PC-9 (cell line): ENCODE results near the gene FBLL1. TPM values are rescaled to one million over a fixed set of nuclear protein-coding genes. Genes with fewer than 3 reads are reported as not detected.

ENCODE experiments used
- BruUV-seq: library from RNA; stranded (reverse); fragments of 400-500 nt; replicated peaks from 2 replicates; lab custom pipeline; 2021; lab: Mats Ljungman, UMichigan
- CTCF ChIA-PET: fragments of 300-600 bp; sonication (Branson Sonifier 250); formaldehyde crosslinking; loops from one replicate; lab custom pipeline; 2022; ENCODE audit warnings: antibody characterized with exemption; lab: Charles Lee
- POLR2A ChIA-PET: fragments of 300-600 bp; sonication (Branson Sonifier 250); formaldehyde crosslinking; loops from one replicate; lab custom pipeline; 2022; ENCODE audit warnings: antibody characterized with exemption; ENCODE audit not compliant: unreplicated experiment; lab: Charles Lee
- DNase-seq, 2 experiments: peaks; one replicate each; pipeline versions ENCODE4 v3.0.0 to v3.0.0-alpha.2; 2015 to 2022; ENCODE audit warnings: mixed read lengths in 1 of 2
- H2AFZ ChIP-seq: fragments of 200-600 bp; sonication (generic); 2 replicates; pipeline ENCODE4 v1.8.1; 2017; ENCODE audit warnings: antibody characterized with exemption
- H3F3A ChIP-seq: fragments of 200-600 bp; sonication (generic); 2 replicates; pipeline ENCODE4 v1.8.1; 2017; ENCODE audit warnings: antibody characterized with exemption, mild to moderate bottlenecking, low read depth; ENCODE audit not compliant: insufficient read depth
- H3K27ac ChIP-seq: fragments of 200-600 bp; sonication (generic); 2 replicates; pipeline ENCODE4 v1.6.1; 2016; ENCODE audit warnings: mixed run types
- H3K27me3 ChIP-seq: fragments of 200-600 bp; sonication (generic); 2 replicates; pipeline ENCODE4 v1.6.1; 2016; ENCODE audit warnings: low read depth, mixed run types; ENCODE audit not compliant: insufficient read depth
- H3K36me3 ChIP-seq: fragments of 200-600 bp; sonication (generic); 2 replicates; pipeline ENCODE4 v1.6.1; 2016; ENCODE audit warnings: low read depth, mixed run types
- H3K4me1 ChIP-seq: fragments of 200-600 bp; sonication (generic); replicated peaks from 2 replicates; pipeline ENCODE4 v1.6.1; 2016; ENCODE audit warnings: mixed run types; ENCODE audit not compliant: insufficient read depth
- H3K4me2 ChIP-seq: fragments of 200-600 bp; sonication (generic); 2 replicates; pipeline ENCODE4 v1.6.1; 2017; ENCODE audit warnings: mixed run types
- H3K4me3 ChIP-seq: fragments of 200-600 bp; sonication (generic); 2 replicates; pipeline ENCODE4 v1.6.1; 2016; ENCODE audit warnings: mixed run types
- H3K79me2 ChIP-seq: fragments of 200-600 bp; sonication (generic); 2 replicates; pipeline ENCODE4 v1.6.1; 2017; ENCODE audit warnings: low read depth, mixed run types
- H3K9me2 ChIP-seq: fragments of 200-600 bp; sonication (generic); 2 replicates; pipeline ENCODE4 v1.8.1; 2017; ENCODE audit warnings: mild to moderate bottlenecking; ENCODE audit not compliant: insufficient read depth
- H3K9me3 ChIP-seq: fragments of 200-600 bp; sonication (generic); 2 replicates; pipeline ENCODE4 v1.8.1; 2016; ENCODE audit warnings: low read depth; ENCODE audit not compliant: insufficient read depth
- H4K20me1 ChIP-seq: fragments of 200-600 bp; sonication (generic); 2 replicates; pipeline ENCODE4 v1.8.1; 2017; ENCODE audit not compliant: insufficient read depth
- EZH2 ChIP-seq: fragments of 200-600 bp; sonication (generic); IDR thresholded peaks from 2 replicates; pipeline ENCODE4 v1.8.0; 2017; ENCODE audit warnings: antibody characterized with exemption, low read depth
- intact Hi-C: fragments of 100-400 bp; cut with micrococcal nuclease; formaldehyde crosslinking; loops from one replicate; pipeline ENCODE4 v1.10.0; 2022; ENCODE audit not compliant: unreplicated experiment
- total RNA-seq: library from RNA; stranded (reverse); gene quantifications from 2 replicates; pipeline ENCODE4 v1.2.3, GENCODE V29; 2021
- TF ChIP-seq, protein P1 (sequence below): fragments of 200-600 bp; sonication (generic); conservative IDR thresholded peaks from 2 replicates; pipeline ENCODE4 v1.6.1; 2017; ENCODE audit warnings: mixed run types, antibody characterized with exemption, mild to moderate bottlenecking, moderate library complexity

Gene FBLL1
- total RNA-seq, 1 experiment from 2014 or later: not detected

DNA sequence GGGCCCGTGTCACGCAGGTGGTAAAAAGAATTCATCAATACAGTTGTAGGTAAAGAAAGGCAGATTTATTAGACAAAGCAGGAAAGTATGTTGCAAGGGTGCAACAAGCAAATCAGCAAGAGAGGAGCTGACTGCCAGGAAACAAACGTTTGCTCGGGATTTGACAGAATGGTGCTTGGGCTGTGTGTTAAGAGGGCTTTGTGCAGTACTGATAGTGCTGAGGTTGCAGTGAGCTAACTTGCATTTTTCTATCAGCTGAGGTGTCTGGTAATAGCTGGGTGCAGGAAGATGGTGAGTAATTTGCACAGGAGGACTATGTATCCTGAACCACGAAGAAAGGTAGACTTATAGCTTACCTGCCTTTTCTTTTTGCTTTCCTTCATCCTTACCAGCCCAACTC, 46.7 kb upstream of the FBLL1 start:
- no peak for DNase-seq
- intact Hi-C loops: loop anchor here (10.0 kb wide), 2 partner anchors 92 to 192 kb away; partner anchors contain the start of gene PANK3
- Histone ChIP-seq H3K36me3 (no peaks in the 10 kb centered on the region), H3K4me1 (peaks cover 5% of the 10 kb centered on the region), H3K4me2 (no peak overlapping the region), H4K20me1 (no peaks in the 10 kb centered on the region), H2AFZ (no peak overlapping the region), H3K9me3 (no peaks in the 10 kb centered on the region), H3F3A (peaks cover 4% of the 10 kb centered on the region; the same call in 1 of the 2 replicates), H3K27me3 (no peaks in the 10 kb centered on the region), H3K27ac (no peak overlapping the region), H3K9me2 (no peaks in the 10 kb centered on the region), H3K79me2 (peaks cover 10% of the 10 kb centered on the region), H3K4me3 (no peak overlapping the region)
- ChIA-PET POLR2A (no interaction called here), CTCF (no interaction called here)
- BruUV-seq: no TSS peak
- TF ChIP-seq, protein P1, sequence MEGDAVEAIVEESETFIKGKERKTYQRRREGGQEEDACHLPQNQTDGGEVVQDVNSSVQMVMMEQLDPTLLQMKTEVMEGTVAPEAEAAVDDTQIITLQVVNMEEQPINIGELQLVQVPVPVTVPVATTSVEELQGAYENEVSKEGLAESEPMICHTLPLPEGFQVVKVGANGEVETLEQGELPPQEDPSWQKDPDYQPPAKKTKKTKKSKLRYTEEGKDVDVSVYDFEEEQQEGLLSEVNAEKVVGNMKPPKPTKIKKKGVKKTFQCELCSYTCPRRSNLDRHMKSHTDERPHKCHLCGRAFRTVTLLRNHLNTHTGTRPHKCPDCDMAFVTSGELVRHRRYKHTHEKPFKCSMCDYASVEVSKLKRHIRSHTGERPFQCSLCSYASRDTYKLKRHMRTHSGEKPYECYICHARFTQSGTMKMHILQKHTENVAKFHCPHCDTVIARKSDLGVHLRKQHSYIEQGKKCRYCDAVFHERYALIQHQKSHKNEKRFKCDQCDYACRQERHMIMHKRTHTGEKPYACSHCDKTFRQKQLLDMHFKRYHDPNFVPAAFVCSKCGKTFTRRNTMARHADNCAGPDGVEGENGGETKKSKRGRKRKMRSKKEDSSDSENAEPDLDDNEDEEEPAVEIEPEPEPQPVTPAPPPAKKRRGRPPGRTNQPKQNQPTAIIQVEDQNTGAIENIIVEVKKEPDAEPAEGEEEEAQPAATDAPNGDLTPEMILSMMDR: no peak
- TF ChIP-seq EZH2: no peak

DNA sequence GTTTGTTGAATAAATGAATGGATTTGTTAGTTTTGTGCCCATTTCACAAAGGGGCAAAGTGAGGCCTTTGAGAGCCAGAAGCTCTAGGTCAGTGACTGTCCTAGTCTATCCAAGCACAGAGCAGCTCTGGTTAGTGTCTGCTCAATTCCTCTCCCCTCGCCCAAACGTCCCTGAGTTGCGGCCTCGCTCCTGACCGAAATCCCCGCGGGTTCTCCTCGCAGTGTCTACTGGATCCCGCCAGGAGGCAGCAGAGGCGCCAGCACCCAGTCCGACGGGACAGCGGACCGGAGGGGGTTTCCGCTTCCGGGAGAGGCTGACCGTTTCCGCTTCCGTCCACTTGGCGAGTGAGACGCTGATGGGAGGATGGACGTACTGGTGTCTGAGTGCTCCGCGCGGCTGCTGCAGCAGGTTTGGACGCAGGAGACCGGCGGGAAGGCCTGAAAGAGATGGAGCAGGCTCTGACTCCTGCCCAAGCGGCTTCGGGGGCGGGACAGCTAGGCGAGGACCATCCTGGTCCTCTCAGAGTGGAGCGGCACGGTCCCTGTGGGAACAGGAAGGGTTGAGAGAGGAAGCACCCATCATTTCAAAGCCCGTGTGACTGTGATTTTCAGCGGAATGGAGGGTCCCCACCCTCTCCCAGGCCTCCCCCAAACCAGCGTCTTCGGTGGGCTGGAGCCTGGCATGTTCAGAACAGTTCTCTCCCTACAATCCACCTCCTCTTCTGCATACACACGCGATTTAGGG, 42.8 kb upstream of the FBLL1 start, which contains the start of gene RARS1:
Gene RARS1 (plus strand): TSS at position 336 of the 744 bp plus-strand sequence. CDS start 28 bp downstream, at position 364.
- H3K36me3 ChIP-seq: peaks cover 26% of the 10 kb centered on the region
- H3K9me2 ChIP-seq: no peaks in the 10 kb centered on the region
- BruUV-seq: TSS peak; percentile 61
- peak within 1 kb of the TSS; percentile 92 for H3K4me2 ChIP-seq
- no peaks in the 10 kb centered on the region for H3K27me3 ChIP-seq
- DNase-seq: peak; percentile 86 to 94
- peaks cover 4% of the 10 kb centered on the region; the same call in 1 of the 2 replicates for H4K20me1 ChIP-seq
- no peaks in the 10 kb centered on the region for H3K9me3 ChIP-seq
- no peak for TF ChIP-seq EZH2
- TF ChIP-seq, protein P1: peak; percentile 88
- H2AFZ ChIP-seq: peak within 1 kb of the TSS; percentile 87
- ChIA-PET CTCF (interaction anchor here (0.6 to 1.3 kb wide), 3 partner anchors 27 to 312 kb away, joined by 3 to 5 read pairs (median 4); no protein-coding TSS in a partner anchor), POLR2A (interaction anchor here (0.6 kb wide), 1 partner anchor 1823 kb away, joined by 12 read pairs; no protein-coding TSS in a partner anchor)
- H3K4me3 ChIP-seq: peak within 1 kb of the TSS; percentile 83
- intact Hi-C loops: loop anchor here (1.0 to 10.0 kb wide), 4 partner anchors 88 to 217 kb away; partner anchors contain the start of gene PANK3
- H3K79me2 ChIP-seq: peaks cover 31% of the 10 kb centered on the region
- peaks cover under 1% of the 10 kb centered on the region for H3F3A ChIP-seq
- H3K4me1 ChIP-seq: peaks cover 11% of the 10 kb centered on the region
- H3K27ac ChIP-seq: peak within 1 kb of the TSS; percentile 35; the same call in 1 of the 2 replicates

- BruUV-seq: no TSS peak
- Histone ChIP-seq H3K79me2 (peaks cover 31% of the 10 kb centered on the region), H3K9me3 (no peaks in the 10 kb centered on the region), H3K27ac (no peak overlapping the region), H3K4me2 (no peak overlapping the region), H2AFZ (no peak overlapping the region), H3K27me3 (no peaks in the 10 kb centered on the region), H3K9me2 (no peaks in the 10 kb centered on the region), H4K20me1 (peaks cover 28% of the 10 kb centered on the region; the same call in 1 of the 2 replicates), H3F3A (peaks cover 7% of the 10 kb centered on the region), H3K36me3 (peaks cover 52% of the 10 kb centered on the region), H3K4me3 (no peak overlapping the region), H3K4me1 (peaks cover 11% of the 10 kb centered on the region)
- ChIA-PET CTCF (no interaction called here), POLR2A (no interaction called here)
- intact Hi-C loops: loop anchor here (5.0 to 10.0 kb wide), 3 partner anchors 86 to 202 kb away; partner anchors contain the start of gene PANK3
- no peak for DNase-seq
- no peak for TF ChIP-seq EZH2
- TF ChIP-seq, protein P1: no peak
Measured at GRCh38 chr5:168489059-168489458, 40.0 kb upstream of the FBLL1 start.
